Spleen (tissue), 11 donors: ENCODE results near the gene GCNA. TPM values are rescaled to one million over a fixed set of nuclear protein-coding genes. Genes with fewer than 3 reads are reported as not detected.

Experiments used
- DNase-seq: peaks from one replicate; pipeline ENCODE4 v3.0.0-alpha.2; 2020
- H3K27ac ChIP-seq, 8 donors: fragments of 200-600 bp; sonication (generic) in 7 of 8; 1 replicate in 4 of 8; 2 replicates in 4 of 8; pipeline versions ENCODE4 v1.5.0 to v1.8.0; 2016 to 2021; ENCODE audit warnings: inconsistent platforms in 4 of 8, mild to moderate bottlenecking in 4 of 8, moderate library complexity in 1 of 8
- H3K27me3 ChIP-seq, 7 donors: fragments of 200-600 bp; sonication (generic) in 6 of 7; replicated peaks in 1 of 7; 1 replicate in 4 of 7; 2 replicates in 3 of 7; pipeline versions ENCODE4 v1.5.0 to v1.8.0; 2016 to 2021; ENCODE audit warnings: inconsistent platforms in 3 of 7, mild to moderate bottlenecking in 1 of 7
- H3K36me3 ChIP-seq, 6 donors: fragments of 200-600 bp; sonication (generic) in 5 of 6; 1 replicate in 4 of 6; 2 replicates in 2 of 6; pipeline versions ENCODE4 v1.5.0 to v1.8.0; 2016 to 2021; ENCODE audit warnings: inconsistent platforms in 2 of 6
- H3K4me1 ChIP-seq, 6 donors: fragments of 200-600 bp; sonication (generic) in 5 of 6; 1 replicate in 3 of 6; 2 replicates in 3 of 6; pipeline versions ENCODE4 v1.5.0 to v1.8.0; 2016 to 2021; ENCODE audit warnings: inconsistent platforms in 3 of 6
- H3K4me3 ChIP-seq, 8 donors: fragments of 200-600 bp; sonication (generic) in 7 of 8; 1 replicate in 4 of 8; 2 replicates in 4 of 8; pipeline versions ENCODE4 v1.5.0 to v1.8.0; 2016 to 2021; ENCODE audit warnings: inconsistent platforms in 4 of 8, mild to moderate bottlenecking in 4 of 8, moderate library complexity in 2 of 8
- H3K9me3 ChIP-seq, 8 donors: fragments of 200-600 bp; sonication (generic) in 7 of 8; 1 replicate in 4 of 8; 2 replicates in 4 of 8; pipeline versions ENCODE4 v1.5.0 to v1.8.0; 2016 to 2021; ENCODE audit warnings: inconsistent platforms in 4 of 8
- CTCF ChIP-seq, 11 experiments: fragments of 200-600 bp in 7 of 11; fragments of 450-650 bp in 4 of 11; sonication (generic) in 4 of 11; IDR thresholded peaks in 8 of 11; conservative IDR thresholded peaks in 3 of 11; 1 replicate in 7 of 11; 2 replicates in 4 of 11; pipeline versions ENCODE4 v1.4.0 to v1.8.0; 2016 to 2021; ENCODE audit warnings: antibody characterized with exemption in 11 of 11, inconsistent platforms in 4 of 11, mild to moderate bottlenecking in 1 of 11
- POLR2A ChIP-seq, 3 donors: fragments of 450-650 bp; IDR thresholded peaks; one replicate each; pipeline ENCODE4 v1.5.1; 2017; ENCODE audit warnings: antibody characterized with exemption in 3 of 3, mild to moderate bottlenecking in 1 of 3
- POLR2AphosphoS5 ChIP-seq, 3 donors: sonication (generic); formaldehyde crosslinking; IDR thresholded peaks; one replicate each; pipeline ENCODE4 v1.5.1; 2017; ENCODE audit warnings: antibody characterized with exemption in 3 of 3
- WGBS, 5 donors: extraction: QIAGEN DNeasy Blood & Tissue Kit in 3 of 5; methylation state at CpG; one replicate each; pipeline versions ENCODE4 v1.1.5 to v1.1.7; 2013 to 2018; 5-methylcytosine and 5-hydroxymethylcytosine counted together
- intact Hi-C: fragments of 100-400 bp; cut with DNase I; formaldehyde crosslinking; loops from one replicate; pipeline ENCODE4 v1.15.0; 2023; ENCODE audit warnings: low total_unique reads
- polyA plus RNA-seq, 3 donors: library from polyadenylated mRNA; stranded (reverse); fragments of 200-250 nt; gene quantifications; one replicate each; pipeline ENCODE4 v1.2.1, GENCODE V29; 2013
- total RNA-seq, 7 donors: library from RNA; depleted of rRNA in 3 of 7; stranded (reverse); fragments of >200 nt in 3 of 7; fragmentation: NEBNext Ultra II Directional in 4 of 7; extraction: Animal tissue kit (Norgen Biotek cat#: 25700) in 4 of 7; gene quantifications; one replicate each; pipeline versions ENCODE4 v1.1.0 to v1.2.1, GENCODE V29; 2016 to 2021
- donor health status: healthy with polysubstance abuse.
- donor health status: DM: no; HTN: no; CAD: no; lungs with moderate emphysema.
- donor health status: DM: no; HTN: no; CAD: no.
- donor health status: Bipolar disorder and iron deficiency.
- donor health status: healthy.
- donor health status: DM: no; HTN: no; CAD: no.
- donor health status: DM: yes; HTN: yes; CAD: no.

Gene GCNA
- total and polyA plus RNA-seq, 10 donors, result 1.8 to 12.8 (median 3.8) TPM

DNA sequence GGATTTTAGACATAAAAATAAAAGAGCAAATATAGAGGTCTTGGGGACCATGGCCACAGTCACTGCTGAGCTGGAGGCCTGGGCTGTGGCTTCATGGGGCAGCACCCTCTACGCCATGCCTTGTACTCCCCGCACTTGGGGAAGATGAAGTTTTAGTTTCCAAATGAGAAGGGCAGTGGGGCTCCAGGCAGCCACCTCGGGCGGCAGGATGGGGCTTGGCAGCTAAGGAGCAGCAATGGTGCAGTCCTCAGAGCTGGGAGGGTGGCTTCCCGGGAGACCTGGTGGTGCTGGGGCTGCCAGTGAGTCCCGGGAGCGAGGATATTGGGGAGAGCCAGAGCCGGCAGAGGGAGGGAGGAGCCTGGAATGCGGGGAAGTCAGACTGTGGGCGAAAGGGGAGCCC, 37.7 kb downstream of the GCNA start:
- H3K4me1 ChIP-seq, result peaks cover 9 to 45% (median 36%) of the 10 kb centered on the region in 6 donors
- no peaks in the 10 kb centered on the region for H3K27me3 ChIP-seq
- peaks cover 0 to 45% (median 7%) of the 10 kb centered on the region in 6 donors for H3K36me3 ChIP-seq
- intact Hi-C loops, result no loop called here
- no peaks in the 10 kb centered on the region for H3K9me3 ChIP-seq
- no peak for DNase-seq
- TF ChIP-seq POLR2A (IDR thresholded peaks at IDR 0.05) (no peak), CTCF (IDR thresholded peaks at IDR 0.05 in 8 of 11, conservative IDR thresholded peaks at IDR 0.05 in 3 of 11) (no peak), POLR2AphosphoS5 (IDR thresholded peaks at IDR 0.05) (no peak)
- WGBS, 5 donors, result 76 to 90% (median 84%) methylated on average over 10 of the region's 10 CpGs
- peak overlapping the region in 2 of 8 donors; percentile 38 to 64 for H3K4me3 ChIP-seq
- peak overlapping the region in 4 of 8 donors; percentile 59 to 81 (median 74) for H3K27ac ChIP-seq

GRCh38 chrX:71616672-71617529, 38.7 kb downstream of the GCNA start:
- TF ChIP-seq POLR2A (IDR thresholded peaks at IDR 0.05), result no peak
- peak in 2 of 11 experiments; percentile 13 to 19 for TF ChIP-seq CTCF (IDR thresholded peaks at IDR 0.05 in 8 of 11, conservative IDR thresholded peaks at IDR 0.05 in 3 of 11)
- peak in 2 of 3 donors; percentile 38 to 48 for TF ChIP-seq POLR2AphosphoS5 (IDR thresholded peaks at IDR 0.05)
- peak overlapping the region in 7 of 8 donors; percentile 3 to 64 (median 21) for H3K4me3 ChIP-seq
- H3K9me3 ChIP-seq, result no peaks in the 10 kb centered on the region
- peak overlapping the region in 6 of 8 donors; percentile 43 to 81 (median 65) for H3K27ac ChIP-seq
- WGBS, 5 donors, result 59 to 78% (median 74%) methylated on average over 25 to 43 of the region's 43 CpGs; no CpG with 5 or more reads in 1 of the 5 donors
- H3K4me1 ChIP-seq, result peaks cover 14 to 51% (median 39%) of the 10 kb centered on the region in 6 donors
- DNase-seq, result peak; percentile 84
- intact Hi-C loops, result no loop called here
- peaks cover 0 to 36% (median 2%) of the 10 kb centered on the region in 6 donors for H3K36me3 ChIP-seq
- H3K27me3 ChIP-seq, result no peaks in the 10 kb centered on the region

GRCh38 chrX:71617742-71618141, 39.5 kb downstream of the GCNA start:
- peaks cover 0 to 27% (median 0%) of the 10 kb centered on the region in 6 donors for H3K36me3 ChIP-seq
- no peaks in the 10 kb centered on the region for H3K9me3 ChIP-seq
- no peaks in the 10 kb centered on the region for H3K27me3 ChIP-seq
- H3K27ac ChIP-seq, result peak overlapping the region in 6 of 8 donors; percentile 43 to 81 (median 65)
- H3K4me1 ChIP-seq, result peaks cover 20 to 60% (median 48%) of the 10 kb centered on the region in 6 donors
- intact Hi-C loops, result no loop called here
- 42 to 65% (median 58%) methylated on average over 8 of the region's 8 CpGs for WGBS, 5 donors
- peak overlapping the region in 5 of 8 donors; percentile 5 to 64 (median 29) for H3K4me3 ChIP-seq
- TF ChIP-seq POLR2A (IDR thresholded peaks at IDR 0.05) (no peak), POLR2AphosphoS5 (IDR thresholded peaks at IDR 0.05) (no peak), CTCF (IDR thresholded peaks at IDR 0.05 in 8 of 11, conservative IDR thresholded peaks at IDR 0.05 in 3 of 11) (no peak)
- DNase-seq, result no peak

GRCh38 chrX:71618303-71618721, 40.1 kb downstream of the GCNA start, which contains the start of gene CXCR3:
Gene CXCR3 (minus strand): TSS chrX:71618511. CDS start chrX:71618449, 62 bp downstream.
- Histone ChIP-seq H3K36me3 (peaks cover 0 to 21% (median 0%) of the 10 kb centered on the region in 6 donors), H3K4me3 (peak within 1 kb of the TSS in 6 of 8 donors; percentile 5 to 64 (median 25)), H3K4me1 (peaks cover 26 to 65% (median 54%) of the 10 kb centered on the region in 6 donors), H3K27ac (peak within 1 kb of the TSS in 6 of 8 donors; percentile 43 to 81 (median 65)), H3K27me3 (no peaks in the 10 kb centered on the region), H3K9me3 (no peaks in the 10 kb centered on the region)
- TF ChIP-seq POLR2AphosphoS5 (IDR thresholded peaks at IDR 0.05) (peak; percentile 47 to 71 (median 54)), POLR2A (IDR thresholded peaks at IDR 0.05) (no peak), CTCF (IDR thresholded peaks at IDR 0.05 in 8 of 11, conservative IDR thresholded peaks at IDR 0.05 in 3 of 11) (no peak)
- peak; percentile 83 for DNase-seq
- intact Hi-C loops, result no loop called here
- 3 to 34% (median 16%) methylated on average over 4 of the region's 4 CpGs; no CpG with 5 or more reads in 1 of the 5 donors for WGBS, 5 donors
